Fibroblast of peridontal ligament (primary cell): Measurements from ENCODE around the gene SS18L1.

ENCODE experiments used
- DNase-seq: peaks from one replicate; pipeline ENCODE4 v3.0.0-alpha.2; 2010; ENCODE audit errors: extremely low read depth

SS18L1 gene

DNA sequence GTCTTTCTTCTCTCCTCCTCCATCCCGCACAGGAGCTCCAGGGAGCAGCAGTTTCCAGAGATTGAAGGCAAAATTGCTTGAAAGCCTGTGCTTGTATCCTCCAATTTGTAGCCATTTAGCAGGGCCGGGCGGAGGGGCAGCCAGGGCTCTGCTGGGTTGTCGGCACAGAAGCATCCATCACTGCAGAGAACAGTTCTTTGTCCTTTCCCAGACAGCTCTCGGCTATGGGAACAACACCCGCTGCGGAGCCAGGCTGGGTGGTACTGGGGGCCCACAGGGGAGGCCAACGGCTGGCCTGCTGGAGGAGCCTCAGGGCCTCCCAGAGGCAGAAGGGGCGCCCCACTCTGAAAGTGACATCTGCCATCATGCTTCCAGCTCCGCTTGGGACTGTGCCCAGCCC is 68.7 kb downstream of the SS18L1 start:
- no peak for DNase-seq

DNA sequence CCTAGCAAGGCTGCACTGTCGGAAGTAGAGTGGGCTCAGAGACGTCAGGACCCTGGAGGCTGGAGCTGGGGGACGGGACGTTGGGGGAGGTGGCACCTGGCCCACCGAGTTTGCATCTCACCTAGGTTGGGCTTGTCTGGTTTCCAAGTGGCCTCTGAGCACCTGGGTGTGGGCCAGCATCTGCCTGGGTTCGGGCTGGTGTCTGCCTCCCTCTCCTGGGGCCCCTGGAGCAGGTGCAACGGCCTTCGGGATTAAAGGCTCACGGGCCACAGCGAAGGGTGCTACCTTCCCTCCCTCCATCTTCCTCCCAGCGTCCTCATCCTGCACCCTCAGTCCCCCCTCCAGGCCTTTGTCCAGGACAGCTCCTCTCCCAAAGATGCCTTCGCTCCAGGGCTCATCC is 70.5 kb downstream of the SS18L1 start:
- DNase-seq: no peak

DNA sequence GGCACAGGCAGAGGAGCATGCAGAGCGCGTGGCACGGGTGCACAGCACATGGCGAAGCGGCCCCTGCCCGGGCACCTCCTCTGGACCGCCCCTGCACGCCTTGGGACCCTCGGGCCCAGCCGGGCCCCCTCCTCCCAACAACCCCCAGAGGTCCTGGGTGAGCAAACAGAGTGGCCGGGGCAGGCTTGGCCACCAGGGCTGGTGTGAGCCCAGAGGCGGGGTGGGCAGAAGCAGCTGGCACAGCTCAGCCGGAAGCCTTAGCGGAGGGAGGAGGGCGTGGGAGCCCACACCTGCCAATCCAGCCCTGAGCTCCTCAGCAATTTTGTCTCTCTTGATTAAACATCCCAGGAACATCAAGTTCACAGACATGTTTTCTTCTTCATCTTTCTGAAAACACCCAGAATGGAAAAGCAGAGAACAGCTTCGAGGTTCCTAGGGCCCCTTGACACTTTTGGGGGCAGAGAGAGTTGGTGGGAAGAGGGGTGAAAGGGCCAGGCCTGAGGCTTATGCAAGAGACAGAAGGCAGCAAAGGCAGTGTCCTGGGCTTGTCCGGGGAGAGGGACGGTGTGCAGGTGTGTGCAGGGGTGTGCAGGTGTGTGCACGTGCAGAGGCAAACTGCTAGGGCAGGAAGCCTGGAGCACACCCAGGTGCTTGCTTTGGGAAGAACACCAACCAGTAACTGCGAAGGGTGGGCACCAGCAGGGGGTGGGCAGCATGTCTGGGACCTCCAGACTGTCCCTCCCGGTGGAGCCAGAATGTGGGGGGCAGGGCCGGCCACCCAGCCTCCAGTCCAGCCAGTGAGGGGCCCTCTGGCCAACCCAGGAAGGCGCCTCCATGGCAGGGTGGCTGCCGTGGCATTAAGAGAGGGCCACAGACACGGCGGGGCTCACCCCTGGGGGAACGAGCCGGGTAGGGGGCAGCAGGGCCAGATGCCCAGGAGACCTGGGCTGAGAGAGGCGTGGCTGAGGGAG is 71.7 kb downstream of the SS18L1 start:
- DNase-seq: no peak

DNA sequence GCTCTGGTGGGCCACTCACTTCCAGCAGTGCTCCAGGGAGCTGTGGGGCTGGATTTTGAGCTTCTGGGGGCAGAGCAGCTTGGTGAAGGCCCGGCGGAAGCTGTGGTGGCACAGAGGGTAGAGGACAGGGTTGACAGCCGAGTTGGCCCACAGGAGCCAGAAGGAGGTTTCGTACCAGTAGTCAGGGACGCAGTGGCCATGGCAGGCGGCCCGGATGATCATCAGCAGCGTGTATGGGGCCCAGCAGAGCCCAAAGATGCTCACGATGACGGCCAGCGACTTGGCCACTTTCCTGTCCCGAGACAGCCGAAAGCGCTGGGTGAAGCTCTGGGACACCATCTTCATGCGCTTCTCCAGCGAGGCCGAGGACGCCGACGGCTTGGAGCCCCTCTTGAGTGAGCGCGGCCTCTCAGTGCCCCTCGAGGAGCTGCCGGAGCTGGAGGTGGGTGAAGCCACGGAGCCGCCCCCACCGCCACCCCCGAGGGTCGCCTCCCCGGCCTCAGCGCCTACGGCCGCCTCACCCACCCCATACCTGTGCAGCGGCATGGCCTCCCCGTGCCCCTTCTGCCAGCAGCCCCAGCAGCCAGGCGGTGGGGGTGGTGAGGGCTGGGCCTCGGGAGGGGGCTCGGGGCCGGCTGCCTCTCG is 72.5 kb downstream of the SS18L1 start:
- DNase-seq: no peak

DNA sequence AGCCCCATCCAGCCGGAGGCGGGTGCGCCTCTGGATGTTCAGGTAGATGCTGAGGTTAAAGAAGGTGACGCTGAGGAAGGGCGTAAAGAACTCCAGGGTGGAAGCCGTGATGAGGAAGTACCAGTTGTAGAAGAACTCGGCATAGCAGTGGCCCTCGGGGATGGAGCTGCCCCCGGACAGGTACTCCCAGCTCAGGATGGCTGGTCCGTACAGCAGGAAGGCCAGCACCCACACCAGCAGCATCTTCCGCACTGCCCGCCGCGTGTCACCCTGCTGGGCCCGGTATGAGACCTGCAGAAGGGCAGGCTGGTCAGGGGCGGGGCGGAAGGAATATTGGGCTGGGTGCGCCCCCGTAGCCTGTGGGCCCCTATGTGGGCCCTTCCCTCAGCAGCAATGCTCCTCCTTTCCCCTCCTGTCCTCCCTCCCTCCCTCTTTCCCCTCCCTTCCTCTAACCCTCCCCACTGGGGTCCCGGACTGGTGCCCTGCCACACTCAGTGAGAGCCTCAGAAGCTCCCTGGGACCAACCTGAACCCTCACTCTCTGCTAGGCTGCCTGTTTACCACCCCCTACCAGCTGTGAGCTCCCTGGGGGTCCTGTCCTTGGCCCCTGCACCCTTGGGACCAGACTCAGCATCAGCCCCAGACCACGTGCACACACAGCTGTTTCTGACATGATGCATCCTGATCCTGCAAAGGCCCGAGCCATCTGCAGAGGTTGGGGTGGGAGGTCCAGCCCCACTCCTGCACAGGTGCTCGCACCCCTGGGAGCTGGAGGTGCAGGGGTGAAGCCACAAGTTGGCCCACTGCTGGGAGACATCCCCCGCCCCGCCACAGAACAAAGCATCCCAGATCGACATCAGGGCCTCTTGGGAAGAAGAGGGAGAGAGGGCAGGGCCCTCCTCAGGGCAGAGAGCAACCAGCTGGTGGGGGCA is 73.3 kb downstream of the SS18L1 start:
- no peak for DNase-seq

DNA sequence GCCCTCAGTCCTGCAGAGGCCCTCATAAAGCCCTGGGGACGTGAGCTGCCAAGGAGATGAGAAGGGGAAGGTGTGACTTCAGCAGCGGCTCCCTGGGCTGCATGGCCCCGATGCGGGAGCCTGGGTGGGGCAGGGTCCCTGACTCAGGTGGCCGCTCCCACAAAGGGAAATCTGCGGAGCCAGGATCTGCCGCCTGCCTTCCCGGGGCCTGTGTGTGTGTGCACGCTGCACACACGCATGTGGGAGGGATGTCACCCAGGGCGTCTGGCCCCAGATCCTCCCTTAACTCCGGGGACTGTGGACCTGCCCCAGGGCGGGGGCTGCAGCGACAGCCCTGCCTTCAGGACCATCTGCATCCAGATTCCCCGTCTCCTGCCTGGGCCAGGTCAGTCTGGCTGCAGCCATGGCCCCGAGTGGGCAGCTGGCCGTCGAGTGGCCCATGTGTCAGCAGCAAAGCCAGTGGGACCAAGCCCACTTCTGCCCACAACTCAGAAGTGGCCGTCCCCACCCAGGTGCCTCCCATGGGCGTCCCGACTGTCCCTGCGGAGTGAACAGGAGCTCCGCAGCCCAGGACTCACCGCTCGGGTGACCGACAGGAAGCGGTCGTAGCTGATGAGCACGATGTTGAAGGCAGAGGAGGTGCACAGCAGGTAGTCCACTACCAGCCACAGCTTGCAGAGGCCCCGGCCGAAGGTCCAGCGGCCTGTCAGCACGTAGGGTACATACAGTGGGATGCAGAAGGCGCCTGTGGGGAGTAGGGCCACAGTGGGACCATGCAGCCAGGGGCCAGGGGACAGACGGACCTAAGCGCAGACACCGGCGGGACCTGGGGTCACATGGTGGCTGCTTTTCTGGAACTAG is 74.6 kb downstream of the SS18L1 start:
- DNase-seq: no peak

DNA sequence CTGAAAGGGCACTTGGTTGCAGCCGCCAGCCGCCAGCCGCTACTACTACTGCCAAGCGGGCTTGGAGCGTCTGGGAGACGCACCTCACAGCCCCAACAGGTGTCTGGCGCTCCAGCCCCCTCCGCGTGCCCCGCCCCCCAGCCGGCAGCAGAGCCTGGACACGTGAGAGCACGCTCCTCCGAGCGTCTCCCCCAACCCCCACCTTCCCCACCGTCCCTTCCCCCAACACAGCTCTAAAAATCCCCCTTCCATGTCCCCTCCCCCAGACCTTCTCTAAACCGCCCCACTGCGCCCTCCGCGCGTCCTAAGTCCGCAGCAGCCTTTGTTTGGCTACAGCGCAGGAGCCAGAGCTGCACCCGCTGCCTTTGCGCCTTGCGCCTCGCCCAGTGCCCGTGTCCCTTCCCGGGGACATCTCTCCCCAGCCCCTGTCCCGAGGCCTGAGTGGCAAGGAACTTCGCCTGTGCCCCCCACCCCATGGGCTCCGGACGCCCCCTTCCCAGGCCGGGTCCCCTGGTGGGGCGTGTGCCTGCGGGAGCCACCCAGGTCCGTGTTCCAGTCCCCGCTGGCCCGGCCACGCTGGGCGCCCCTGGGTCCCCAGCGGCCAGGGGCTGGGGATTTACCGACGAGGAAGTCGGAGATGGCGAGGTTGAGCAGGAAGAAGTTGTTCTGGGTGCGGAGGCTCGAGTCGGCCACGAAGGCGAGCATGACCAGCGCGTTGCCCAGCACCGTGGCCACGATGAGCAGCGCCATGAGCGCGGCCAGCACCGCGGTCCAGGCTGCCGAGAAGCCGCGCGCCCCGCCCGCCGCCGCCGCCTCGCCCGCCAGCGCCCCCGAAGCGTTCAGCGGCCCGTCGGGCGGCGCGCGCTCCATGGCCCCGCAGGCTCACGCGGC is 75.8 kb downstream of the SS18L1 start:
- no peak for DNase-seq

DNA sequence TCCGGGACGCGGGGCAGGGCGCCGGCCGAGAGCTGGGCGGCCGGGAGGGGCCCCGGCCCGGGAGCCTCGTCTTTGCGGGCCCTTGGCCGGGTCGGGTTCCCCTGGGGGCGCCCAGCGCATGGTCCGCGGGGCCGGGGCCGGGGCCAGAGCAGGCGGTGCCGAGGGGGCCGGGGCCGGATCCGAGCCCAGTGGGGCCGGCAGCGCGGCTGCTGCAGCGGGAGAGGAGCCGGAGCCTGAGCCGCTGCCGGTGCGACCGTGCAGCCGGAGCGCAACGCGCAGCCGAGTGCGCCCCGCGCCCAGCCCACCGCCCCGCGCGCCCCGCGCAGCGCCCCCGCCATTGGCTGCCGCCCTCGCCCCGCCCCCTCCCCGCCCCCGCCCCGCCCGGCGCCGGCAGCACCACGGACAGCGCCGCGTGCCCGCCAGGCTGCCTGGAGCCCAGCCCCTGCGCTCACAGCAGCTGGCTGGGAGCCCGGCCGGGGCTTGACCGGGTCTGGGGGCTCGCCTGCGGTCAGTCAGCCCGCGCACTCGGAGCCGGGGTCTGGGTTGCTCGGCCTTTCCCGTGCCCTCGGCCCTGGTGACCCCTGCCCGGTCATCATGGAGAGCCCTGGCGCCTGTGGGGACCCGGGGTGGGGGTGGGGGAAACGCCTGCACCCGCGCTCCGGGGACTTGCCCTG is 76.6 kb downstream of the SS18L1 start, which contains the start of gene HRH3:
Gene HRH3 (minus strand): TSS at position 287 of the 674 bp plus-strand sequence. CDS start 308 bp downstream, outside the sequence.
- no peak for DNase-seq

DNA sequence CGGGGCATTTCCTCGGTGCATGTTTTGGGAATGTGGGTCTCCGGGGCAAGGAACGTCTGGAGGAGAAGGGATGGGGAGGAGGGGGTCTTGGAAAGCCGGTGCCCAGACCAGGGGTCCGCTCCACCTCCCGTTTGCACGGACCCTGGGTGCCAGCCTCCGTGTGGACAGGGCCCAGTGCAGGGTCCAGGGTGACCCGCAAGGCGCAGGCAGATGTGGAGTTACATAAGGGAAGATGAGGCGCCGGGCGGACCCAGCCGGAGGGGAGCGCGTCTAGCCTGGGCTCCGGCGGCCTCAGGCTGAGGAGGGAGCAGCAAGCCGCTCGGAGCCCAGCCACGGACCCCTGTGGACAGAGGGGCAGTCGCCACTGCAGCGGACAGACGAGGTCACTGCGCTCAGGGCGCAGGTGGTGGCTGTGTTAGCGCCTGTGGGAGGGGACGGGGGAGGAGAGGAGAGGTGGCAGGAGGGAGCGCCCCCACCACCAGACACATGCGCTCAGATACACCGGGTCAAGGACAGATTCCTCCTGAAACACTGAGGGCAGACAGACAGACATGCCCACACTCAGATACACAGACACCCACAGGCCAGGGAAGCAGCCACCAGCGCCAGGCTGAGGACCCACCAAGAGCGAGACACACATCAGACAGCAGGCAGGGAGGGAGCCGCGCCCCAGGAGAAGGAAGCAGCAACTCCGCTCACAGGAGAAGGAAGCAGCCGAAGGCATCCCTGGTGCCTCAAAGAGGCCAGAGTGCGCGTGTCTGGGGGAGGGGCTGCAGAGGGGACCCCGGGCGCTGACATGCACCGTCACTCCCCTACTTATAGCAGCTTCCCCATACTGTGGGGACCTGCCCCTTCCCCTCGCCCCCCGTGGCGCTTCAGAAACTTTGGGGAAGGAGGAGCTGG is 77.3 kb downstream of the SS18L1 start:
- DNase-seq: no peak

DNA sequence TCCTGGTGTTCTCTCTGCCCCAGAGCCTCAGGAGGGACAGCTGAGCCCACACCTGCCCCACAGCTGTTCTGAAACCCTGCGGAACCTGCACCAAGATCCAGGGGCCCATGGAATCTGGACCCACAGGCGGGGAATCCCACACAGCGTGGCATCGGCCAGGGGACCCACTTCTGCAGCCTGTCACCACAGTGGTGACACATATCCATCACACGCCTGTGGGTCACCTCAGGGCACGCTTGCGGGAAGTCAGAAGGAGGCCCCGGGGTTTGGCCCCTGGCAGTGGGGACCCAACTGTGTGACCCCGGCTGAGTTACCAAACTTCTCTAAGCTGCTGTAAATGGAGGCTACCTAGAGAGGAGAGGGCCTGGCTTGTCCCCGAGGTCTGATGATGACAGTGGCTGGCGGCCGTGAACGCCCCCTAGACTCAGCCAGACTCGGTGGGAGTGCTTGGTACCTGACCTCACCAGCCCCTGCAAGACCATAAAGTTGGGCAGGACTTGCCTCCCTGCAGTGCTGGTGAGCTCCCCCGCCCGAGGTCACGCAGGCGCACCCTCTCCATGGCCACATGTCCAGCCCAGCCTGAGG is 78.8 kb downstream of the SS18L1 start:
- DNase-seq: no peak

DNA sequence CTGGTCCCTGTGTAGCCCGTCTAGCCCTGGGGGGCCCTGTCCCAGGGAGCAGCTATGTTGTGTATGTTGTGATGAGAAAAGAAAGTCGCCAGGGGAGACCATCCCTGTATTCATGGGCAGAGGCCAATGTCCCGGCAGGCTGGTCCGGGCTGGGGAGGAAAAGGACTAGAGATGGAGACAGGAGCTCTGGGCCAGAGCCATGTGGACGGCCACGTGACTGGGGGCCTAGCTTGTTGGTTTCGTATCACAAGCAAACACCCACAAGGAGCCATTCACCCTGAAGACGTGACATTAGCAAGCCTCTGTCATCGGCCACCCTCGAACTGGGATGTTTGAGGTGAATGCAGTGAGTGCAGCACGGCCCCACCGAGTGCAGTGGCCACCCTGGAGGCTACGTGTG is 79.4 kb downstream of the SS18L1 start:
- no peak for DNase-seq

DNA sequence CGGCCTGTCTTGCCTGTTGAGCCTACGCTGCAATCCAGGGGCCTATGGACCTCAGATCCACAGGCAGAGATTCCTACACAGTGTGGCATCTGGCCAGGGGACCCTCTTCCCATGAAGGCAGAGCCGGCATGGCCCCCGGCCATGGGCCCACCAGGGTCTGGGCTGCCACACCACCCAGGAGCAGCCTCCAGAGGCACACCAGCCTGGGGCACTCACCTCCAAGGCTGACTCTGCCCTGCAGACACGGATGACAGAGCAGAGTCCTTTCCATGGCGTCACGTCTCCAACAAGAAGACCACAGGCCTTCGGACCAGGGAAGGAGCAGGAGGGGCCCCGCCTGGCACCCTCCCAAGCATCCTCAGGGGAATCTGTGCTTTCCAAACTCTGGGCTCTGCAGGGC is 80.0 kb downstream of the SS18L1 start:
- DNase-seq: no peak

DNA sequence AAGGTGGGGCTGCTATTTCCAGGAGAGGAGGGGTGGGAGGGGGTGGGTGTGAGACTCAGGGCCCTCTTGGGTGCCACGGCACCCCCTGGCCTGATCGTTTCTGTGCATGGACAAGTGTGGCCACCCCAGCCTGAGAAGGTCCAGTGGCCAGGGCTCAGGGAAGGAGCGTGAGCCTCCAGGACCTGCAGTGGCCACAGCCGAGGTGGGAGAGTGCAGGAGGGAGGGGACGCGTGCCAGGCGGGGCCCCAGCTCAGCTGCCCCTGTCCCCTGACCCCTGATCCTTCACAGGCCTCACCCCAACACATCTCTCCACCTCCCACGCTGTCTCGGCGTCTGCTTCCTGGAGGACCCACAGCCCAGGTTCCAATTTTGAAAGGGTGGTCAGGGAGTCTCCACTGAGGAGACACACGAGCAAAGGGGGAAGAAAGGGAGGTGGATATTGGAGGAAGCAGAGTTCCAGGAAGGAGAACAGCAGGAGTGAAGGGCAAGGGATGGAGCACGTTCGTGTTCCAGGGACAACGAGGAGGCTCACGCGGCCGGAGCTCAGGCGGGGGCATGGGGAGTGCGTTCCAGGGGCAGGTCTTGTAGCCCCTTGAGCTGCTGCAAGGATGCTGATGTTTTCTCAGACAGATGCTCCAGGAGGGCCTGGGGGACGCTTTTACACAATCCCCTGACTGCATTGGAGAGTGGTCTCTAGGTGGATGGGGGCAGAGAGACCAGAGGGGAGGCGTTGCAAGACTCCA is 80.7 kb downstream of the SS18L1 start:
- DNase-seq: no peak

DNA sequence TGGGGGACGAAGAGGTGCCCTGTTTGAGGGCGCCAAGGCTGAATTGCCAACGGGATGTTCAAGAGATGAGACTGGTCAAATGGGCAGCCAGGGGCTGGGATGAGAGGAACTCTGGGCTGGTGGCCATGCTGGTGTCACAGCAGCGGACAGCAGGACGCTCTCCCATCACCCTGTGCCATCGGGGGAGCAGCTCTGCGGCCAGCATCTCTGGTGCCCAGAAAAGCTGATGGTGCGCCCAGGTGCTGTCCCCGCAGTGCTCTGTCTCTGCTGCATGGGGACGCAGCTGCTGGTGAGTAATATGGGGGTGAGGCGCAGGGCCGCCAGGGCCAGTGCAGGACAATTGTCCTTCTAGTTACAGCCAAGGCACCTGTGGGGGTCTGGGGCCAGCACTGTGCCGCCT is 81.5 kb downstream of the SS18L1 start:
- no peak for DNase-seq

DNA sequence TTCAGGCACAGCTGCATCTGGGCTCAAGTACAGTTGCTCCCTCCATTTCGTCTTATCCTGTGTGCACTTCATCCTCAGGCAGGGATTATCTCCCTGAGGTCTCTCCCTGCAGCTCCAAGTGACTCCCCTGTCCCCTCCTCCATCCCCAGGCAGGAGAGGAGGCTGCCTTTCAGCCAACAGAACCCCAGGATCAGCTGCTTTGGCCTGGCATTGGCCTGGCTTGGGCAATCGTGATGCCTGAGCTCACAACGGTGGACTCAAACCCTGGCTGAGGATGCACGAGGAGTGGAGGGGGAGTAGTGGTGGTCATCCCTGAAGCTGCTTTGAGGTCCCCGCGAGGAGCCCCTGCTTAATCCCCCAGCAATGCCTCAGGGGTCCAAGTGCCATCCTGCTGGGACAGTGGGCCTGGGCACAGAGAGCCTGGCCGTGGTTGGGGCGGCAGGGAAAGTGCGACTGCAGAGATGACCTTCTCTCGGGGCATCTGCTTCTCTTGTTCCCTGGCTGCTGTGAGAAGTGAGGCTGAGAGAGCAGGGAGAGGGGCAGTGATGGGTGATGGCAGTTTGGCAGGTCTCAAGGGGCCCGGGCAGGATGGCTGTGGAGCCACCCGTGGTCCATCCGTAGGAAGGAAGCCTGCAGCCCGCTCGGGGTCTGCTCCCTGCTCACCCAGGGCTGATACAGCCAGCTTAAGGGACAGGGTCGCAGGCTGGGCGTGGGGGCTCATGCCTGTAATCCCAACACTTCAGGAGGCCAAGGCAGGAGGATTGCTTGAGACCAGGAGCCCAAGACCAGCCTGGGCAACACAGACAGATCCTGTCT is 82.5 kb downstream of the SS18L1 start:
- no peak for DNase-seq
